Stimulated activated CD8-positive, alpha-beta memory T cell treated with anti-CD3 and anti-CD28 coated beads, Interleukin-4, amount 100 ng/mL, for 48 hours (primary cell): ENCODE measurements around the gene RCN1.
"Not testable (repeated sequence)": the region's sequence is repeated elsewhere in the genome, so short reads cannot be mapped to it uniquely, and the experiment has no call there.

Source experiments
- DNase-seq: peaks from one replicate; pipeline ENCODE4 v3.0.0-alpha.2; 2020

RCN1 gene

DNA sequence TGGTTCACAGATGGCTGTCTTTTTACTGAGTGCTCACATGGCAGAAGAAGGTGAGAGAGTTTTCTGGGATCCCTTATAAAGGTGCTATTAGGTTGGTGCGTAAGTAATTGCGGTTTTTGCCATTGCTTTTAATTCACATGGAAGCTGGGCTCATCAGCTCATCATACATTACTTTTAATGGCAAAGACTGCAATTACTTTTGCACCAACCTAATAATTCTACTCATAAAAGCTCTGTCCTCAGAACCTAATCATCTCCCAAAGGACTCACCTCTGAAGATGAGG, 23.0 kb downstream of the RCN1 start:
- DNase-seq = no peak

DNA sequence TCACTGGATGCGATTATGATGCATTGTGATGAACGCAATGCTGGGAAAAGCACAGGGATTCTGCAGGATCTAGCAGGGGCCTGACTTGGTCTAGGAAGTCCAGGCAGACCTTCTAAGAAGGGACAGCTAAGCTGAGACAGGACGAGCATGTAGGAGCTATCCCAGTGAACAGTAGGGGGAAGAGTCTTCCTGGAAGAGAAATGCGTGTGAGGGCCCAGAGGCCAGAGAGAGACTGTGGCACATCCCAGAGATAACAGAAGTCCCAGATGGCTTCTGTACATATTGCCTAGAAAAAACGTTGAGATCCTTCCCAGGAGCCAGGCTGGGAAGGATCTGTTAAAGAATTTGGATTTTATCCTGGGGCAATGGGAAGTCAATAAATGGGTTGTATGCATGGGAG, 24.6 kb downstream of the RCN1 start:
- DNase-seq = no peak

DNA sequence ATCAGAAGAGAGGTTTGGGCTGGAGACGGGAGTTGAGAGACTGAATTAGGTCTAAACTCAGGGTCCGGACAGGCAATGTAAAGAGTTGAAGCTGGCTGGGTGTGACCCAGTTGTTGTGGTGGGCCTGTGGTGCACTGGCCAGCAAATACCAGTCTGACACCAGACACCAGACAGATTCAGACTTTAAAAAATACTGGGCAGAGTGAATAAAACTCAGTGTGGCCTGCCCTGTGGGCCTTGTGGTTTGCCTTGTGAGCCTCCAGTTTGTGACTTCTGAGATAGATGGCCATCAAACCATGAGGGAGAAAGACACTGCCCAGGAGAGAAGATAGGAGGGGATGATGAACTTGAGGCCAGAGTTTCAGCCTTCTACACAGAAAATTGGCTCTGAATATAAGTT, 25.8 kb downstream of the RCN1 start:
- DNase-seq = no peak

DNA sequence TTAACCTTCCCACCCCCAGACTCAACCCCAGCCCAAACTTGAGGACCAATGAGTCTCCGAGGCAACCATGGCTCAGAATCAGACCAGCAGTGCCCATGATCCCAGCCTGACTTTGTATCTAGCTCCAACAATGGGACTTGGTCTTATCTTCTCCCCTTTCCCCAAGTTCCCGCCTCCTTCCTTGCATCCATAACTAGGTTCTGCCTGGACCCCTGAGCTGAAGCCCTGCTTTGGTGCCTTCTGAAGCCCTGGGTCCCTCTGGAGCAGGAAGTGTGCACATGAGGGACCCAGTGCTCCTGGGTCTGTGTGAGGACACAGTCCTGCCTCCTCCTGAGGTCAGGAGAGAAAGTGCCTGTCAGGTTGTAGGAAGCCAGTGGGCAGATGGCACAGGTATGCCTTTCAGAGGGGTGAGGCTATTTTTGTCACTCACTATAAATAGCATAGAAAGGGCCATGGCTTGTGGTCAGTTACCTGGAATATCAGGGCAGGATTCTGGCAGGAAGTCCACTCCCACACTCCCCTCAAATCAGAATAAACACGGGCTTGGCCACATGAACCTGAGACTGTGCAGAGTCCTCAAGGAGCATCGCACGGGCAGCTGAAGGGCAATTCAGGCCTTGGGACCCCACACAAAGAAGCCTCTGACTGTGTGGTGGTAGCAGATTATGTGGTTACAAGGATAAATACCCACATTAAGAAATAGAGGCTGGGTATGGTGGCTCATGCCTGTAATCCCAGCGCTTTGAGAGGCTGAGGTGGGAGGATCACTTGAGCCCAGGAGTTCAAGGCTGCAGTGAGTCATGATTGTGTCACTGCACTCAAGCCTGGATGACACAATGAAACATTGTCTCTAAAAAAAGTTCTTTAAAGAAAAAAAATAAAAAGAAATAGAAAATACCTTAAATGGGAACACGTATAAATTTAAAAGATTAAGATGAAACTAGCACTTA, 27.4 kb downstream of the RCN1 start:
- DNase-seq = no peak

DNA sequence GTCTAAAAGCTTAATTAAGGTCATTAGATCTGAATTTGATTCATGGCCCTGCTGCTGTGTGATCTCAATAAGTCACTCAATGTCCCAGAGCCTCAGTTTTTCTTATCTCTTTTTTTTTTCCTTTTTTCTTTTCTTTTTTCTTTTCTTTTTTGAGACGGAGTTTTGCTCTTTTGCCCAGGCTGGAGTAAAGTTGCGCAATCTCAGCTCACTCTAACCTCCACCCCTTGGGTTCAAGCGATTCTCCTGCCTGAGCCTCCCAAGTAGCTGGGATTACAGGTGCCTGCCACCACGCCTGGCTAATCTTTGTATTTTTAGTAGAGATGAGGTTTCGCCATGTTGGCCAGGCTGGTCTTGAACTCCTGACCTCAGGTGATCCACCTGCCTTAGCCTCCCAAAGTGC, 28.3 kb downstream of the RCN1 start:
- DNase-seq = not testable (repeated sequence)

DNA sequence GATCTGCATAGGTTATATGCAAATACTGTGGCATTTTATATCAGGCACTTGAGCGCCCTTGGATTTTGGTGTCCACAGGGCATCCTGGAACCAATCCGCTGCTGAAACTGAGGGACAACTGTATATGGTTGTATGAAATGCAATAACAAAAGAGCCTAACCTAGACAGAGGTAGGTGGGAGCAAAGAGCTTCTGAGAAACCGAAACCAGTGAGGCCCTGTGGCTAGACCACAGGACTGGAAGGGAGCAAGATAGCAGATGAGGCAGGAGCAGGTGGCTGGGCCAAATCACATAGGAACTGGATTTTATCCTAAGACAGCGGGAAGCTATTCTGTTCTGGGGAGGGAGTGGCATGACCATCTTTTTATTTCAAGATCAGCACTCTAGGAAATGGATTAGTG, 30.1 kb downstream of the RCN1 start:
- DNase-seq = no peak

DNA sequence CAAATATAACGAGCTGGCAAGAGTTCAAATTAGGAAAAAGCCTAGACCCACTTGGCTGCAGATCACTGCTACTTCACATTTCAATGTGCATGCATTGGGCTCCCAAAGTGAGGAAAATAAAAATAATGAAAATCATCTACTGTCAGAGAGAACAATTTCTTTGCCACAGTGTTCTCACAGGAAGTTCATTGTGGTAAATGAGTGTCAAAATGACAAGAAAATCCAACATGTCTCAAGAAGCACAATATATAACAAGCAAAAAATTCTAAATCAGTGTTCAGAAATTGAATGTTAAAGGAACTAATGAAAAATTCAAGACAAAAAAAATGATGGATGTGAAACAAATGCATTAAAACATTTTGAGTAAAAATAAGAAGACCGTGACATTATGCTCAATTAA, 31.3 kb downstream of the RCN1 start:
- no peak for DNase-seq

DNA sequence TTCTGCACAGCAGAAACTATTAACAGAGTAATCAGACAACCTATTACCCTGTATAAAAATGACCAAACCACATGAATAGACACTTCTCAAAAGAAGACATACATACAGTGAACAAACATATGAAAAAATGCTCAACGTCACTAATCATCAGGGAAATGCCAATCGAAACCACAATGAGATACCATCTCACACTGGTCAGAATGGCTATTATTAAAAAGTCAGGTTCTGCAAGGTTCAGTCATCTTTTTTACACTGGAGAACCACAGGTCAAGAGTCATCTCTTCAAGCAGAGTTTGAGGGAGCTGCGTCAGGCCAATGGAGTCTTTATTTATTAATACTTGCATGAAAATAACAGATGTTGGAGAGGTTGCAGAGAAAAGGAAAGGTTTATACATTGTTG, 40.4 kb downstream of the RCN1 start:
- DNase-seq = no peak

DNA sequence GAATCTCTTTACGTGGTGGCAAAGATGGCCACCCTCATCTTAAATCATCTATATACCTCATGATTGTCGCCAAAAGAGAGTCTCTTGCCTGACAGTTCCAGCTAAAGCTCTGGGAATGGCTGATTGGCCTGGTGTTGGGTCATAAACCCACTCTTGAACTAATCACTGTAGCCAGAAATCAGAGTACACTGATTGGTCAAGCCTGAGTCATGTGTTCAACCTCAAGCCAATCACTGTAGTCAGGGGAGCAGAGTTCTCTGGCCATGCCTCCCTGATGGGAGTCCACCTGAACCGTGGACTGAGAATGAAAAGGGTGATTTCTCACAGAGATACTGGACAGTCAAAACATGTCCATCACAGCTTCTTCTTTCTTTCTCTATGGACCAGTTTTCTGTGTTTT, 45.8 kb downstream of the RCN1 start:
- DNase-seq = no peak

DNA sequence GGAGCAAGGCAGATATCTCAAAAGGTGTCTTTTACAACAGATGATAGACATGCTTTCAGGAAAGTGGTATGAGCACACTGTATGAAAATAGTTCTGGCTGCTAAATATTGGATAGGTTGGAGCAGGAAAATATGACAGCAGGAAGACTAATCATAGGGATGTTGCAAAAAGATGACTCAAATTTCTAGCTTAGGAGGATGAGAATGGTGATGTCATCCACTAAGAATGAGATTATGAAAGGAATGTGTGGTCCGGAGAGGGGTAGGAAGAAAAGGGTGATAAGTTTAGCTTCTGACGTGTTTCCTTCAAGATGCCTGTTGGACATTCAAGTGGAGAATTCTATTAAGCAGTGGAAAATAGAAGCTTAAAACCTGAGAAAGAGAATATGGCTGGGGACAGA, 46.4 kb downstream of the RCN1 start:
- no peak for DNase-seq

DNA sequence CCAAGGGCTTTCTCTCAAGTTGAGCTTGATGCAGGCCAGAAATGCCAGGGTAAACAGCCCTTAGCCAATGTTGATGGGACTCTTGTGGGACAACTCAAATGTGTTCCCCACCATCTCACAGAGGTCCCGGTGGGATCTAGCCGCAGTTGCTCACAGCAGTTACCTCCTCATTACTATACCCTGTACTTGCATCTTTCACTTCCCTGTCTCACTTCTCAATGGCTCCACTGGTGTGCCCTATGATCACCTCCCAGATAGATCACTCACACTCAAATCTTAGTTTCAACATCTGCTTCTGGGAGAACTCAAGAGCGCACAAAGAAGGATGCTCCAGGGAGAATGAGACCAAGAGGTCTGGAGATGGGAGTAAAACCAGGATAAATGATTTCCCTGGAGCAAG, 47.0 kb downstream of the RCN1 start:
- DNase-seq = no peak

DNA sequence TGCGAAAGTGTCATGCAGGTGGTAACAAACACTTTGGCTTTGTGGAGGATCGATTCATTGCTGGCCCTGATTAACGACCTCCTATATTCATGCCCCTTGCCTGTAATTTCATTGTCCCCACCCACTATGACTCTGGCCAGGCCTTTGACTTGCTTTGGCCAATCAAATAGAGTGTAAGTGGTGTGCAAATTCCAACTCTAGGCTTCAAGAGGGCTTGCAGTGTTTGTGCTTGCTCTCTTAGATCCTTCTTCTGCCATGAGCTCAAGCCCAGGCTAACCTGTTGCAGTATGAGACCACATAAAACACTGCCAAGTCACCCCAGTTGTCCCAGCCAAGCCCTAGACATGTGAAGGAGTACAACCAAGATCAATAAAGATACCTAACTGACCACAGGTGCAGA, 48.0 kb downstream of the RCN1 start:
- no peak for DNase-seq

DNA sequence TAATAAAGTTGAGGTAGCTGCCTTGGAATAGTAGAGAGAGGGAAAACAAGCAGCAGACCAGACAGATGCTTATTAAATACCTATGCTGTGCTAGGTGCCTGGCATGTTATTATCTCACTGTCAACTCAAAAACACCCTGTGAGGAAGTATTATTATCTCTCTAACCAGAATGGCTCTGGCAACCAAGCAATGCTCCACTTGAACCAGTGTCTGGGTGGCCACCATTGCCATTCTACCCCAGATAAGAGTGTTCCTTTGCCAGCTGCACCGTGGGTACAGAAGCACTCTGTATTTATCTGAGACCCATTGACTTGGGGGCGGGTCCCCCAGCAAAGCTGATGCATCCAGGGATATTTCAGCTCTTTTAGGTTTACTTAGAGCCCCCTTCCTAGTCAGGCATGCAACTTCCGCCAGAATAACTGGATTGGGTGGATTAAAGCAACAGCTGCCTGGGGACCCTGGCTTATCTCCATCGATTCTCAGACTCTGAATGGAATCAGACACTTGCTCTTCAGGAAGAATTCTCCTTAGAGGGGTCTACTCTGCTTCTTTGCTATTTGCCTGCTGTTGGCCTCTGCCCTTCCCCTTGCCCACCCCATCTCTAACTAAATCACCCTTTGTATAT, 49.1 kb downstream of the RCN1 start:
- no peak for DNase-seq

DNA sequence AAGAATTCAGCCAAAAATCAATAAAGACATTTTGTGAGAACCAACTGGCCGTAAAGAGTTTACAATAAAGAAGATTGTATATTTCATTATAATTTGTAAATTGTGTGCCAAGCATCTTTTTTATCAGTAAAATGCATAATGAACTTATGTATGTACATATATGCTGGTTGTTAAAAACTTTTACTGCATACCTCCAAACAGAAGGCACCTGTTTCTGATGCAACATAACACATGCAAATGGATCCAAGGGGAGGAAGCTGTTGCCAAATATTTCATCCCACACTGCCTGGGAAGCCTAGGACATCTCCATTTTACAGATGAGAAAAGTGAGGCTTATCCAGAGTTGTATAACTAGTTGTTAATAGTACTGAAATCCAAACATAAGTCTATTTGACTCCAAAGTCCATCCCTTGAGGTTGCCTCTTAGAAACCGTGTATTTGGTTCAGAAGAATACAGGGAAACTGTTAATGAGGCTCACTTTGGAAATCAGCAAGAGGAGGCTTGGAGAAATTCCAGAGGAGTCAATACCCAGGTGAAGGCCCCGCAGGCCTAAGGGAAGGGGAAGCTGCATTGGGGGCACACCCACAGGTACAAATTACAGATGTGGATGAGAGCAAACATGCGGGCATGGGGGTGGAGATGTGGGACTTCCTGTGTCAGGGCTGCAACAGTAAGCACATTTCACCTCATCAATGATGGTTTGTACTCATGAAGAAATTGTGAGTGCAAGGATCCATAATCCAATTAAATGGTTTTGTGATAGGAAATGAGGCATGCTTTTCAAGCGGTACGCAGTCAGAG, 51.1 kb downstream of the RCN1 start:
- no peak for DNase-seq

DNA sequence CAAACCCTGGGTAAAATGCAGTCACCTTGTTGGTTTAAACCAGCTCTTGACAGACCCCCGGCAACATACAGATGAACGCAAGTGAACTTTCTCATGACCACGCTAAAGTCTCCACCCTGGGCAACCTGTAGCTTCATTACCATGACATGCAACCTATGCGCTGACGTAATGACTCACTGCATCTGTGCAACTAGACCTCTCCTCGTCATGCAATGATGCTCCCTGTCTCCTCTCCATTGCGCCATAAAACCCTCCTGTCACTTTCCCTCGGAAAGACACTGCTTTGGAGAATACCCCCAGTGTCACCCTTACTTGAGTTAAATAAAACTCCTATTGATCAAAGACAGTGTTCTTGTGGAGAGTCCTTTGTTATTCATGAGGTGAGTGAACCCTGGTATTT, 52.5 kb downstream of the RCN1 start:
- no peak for DNase-seq

DNA sequence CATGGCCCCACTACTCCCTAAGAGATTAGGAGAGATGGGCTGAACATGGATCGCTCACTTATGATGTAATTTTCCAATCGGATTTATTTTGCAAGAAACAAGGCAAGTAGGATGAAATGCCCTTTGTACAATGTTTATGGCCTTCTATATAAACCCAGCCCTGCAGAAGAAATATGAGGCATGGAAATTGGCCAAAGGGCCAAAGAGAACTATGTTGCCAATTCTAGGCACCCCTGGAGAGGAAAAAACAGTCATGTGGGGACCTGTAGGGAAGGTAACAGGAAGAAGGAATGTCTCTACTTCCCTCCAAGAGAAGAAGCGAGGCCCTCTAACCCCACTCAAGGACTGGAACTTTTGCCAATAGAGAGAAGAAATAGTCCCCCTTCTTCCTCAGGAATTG, 54.4 kb downstream of the RCN1 start:
- no peak for DNase-seq

DNA sequence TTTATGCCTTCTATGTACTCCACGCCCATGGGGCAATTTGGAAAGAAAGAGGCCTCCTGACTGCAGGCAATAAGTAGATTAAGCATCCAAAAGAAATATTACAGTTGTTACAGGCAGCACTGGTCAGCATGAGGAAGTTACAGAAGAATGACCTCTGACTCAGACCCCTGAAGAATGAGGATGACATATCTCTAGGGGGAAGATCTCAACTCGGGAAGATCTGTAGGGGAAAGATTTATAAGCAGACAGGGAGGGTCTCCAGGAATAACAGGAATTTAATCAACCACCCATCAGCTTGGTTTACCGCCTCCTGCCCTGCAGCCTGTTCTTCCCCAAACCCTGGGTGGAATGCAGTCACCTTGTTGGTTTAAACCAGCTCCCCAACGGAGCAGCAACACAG, 58.0 kb downstream of the RCN1 start:
- DNase-seq = no peak

DNA sequence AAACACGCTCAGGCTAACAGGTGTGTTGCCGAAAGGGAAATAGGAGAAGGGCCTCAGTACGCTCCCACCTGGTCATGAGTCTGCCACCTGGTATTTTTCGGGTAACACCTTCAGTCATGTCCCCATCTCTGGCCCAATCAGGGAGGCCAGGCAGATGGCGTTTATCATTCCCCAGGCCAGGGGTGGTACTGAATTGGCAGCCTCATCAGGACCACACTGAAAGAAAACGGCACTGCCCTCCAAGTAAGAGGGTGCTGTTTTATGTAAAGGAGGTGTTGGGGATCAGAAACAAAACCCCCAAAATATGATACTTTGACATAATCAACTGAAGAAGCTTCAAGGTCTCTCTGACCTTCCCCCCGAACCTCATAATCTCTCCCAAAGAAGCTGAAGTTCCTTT, 58.9 kb downstream of the RCN1 start:
- no peak for DNase-seq

DNA sequence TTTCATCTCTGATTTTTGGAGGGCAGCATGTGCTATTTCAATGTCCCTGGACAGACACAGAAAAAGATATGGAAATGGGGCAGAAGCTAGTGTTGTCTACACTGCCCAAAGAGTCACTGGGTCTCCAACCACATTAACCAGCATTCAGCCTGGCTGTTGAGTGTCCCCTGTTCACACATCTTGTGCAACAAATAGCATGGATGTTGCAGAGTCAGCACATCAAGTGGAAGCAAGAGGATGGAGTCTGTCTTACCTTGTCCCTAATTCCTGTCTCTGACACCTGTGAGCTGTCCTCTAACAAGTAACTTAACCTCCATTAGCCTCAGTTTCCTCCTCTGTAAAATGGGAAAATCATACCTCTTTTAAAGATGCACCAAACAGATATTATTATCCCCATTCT, 60.2 kb downstream of the RCN1 start:
- DNase-seq = no peak

DNA sequence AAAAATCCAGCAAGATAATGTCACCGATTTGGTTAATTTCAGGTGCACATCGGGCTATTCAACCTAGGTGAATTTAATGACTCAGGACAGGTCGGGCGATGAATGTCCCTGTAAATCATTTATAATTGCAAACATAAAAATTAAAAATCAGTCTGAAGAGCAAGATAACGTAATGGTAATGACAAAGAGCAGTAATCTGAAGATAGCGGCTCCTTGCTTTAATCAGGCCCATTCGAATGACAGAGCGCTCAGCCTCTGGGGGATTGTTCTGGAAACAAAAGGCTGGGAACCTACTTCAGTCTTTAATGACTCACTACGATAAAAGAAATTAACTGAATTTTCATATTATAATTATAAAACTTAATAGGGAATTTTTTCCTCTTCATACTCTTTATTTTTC, 61.3 kb downstream of the RCN1 start:
- DNase-seq = no peak

DNA sequence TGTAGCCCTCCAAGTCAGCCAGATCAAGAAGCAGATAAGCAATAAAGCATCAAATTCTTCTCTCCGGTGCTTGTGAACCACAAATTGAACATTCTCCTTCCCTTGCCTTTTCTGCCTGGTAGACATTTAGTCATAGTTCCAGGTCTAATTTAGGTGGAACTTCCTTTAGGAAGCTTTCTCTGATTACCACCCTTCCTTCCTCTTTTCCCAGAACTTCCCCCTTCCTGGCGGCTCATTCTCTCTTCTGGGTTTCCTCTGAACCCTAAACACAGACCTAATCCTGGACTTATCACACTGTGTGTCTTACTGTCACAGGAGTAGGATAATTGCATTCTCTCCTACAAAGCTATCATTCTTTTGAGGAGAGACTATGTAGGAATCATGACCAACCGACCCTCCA, 61.9 kb downstream of the RCN1 start:
- DNase-seq = no peak

DNA sequence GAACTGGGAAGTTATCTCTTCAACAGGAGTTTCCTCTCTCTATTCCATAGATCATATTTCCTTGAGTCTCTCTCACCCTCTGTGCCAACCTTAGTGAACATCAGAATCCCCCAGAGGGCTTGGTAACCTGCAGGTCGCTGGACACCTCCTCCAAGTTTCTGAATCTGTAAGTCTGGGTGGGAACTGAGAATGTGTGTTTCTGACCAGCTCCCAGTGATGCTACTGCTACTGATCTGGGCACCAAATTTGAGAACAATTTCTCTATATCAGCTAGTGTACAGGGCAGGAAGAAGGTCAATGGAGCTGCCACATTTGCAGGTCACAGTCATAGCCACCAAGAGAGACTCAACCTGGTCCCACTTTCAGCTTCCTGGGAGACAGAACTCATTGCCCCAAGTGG, 62.9 kb downstream of the RCN1 start:
- DNase-seq = no peak

DNA sequence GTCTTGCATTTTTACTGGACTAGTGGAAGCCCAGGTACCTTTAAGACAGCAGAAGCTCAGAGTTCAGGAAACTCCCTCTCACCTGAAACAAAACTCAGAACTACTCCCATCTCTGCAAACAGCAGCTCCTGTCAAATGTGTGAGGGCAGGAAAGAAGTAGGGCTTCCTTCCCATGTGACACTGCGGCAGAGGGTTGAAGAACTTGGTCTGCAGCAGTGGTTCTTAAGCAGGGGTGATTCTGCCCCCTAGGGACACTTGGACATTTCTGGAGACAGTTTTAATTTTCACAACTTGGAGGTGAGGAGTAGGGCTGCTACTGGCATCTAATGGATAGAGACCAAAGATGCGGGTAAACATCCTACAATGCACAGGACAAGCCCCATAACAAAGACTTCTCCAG, 63.4 kb downstream of the RCN1 start:
- DNase-seq = no peak
